GM13977 (cell line): Measurements from ENCODE around the gene PMM1.

Experiments
- DNase-seq: peaks from one replicate; pipeline ENCODE4 v3.0.0; 2012; ENCODE audit warnings: low spot score
- CTCF ChIP-seq: IDR thresholded peaks from 2 replicates; pipeline ENCODE4 v1.5.1; 2012; ENCODE audit warnings: mild to moderate bottlenecking, control low read depth; ENCODE audit not compliant: insufficient read depth; ENCODE audit errors: extremely low read depth, missing control alignments
- in situ Hi-C: fragments of 300-500 bp; cut with MboI; formaldehyde crosslinking; loops from one replicate; pipeline ENCODE4 v1.12.0; 2022; ENCODE audit warnings: low sequenced_read_pairs, low pct_unique_long_range_greater_than_20kb, mixed read lengths, inconsistent platforms; ENCODE audit not compliant: unreplicated experiment

The PMM1 gene

DNA sequence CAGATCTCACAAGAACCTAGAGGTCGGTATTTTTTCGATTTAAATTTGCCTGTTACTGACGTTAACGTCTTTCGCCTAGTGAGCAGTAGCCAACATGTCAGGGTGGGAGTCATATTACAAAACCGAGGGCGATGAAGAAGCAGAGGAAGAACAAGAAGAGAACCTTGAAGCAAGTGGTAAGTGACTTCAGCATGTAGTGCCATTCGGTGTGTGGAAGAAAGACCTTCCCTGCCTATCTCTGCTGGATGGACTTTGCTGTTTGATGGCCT lies 32.2 kb upstream of the PMM1 start:
- DNase-seq: no peak
- in situ Hi-C loops: no loop called here
- TF ChIP-seq CTCF: no peak

DNA sequence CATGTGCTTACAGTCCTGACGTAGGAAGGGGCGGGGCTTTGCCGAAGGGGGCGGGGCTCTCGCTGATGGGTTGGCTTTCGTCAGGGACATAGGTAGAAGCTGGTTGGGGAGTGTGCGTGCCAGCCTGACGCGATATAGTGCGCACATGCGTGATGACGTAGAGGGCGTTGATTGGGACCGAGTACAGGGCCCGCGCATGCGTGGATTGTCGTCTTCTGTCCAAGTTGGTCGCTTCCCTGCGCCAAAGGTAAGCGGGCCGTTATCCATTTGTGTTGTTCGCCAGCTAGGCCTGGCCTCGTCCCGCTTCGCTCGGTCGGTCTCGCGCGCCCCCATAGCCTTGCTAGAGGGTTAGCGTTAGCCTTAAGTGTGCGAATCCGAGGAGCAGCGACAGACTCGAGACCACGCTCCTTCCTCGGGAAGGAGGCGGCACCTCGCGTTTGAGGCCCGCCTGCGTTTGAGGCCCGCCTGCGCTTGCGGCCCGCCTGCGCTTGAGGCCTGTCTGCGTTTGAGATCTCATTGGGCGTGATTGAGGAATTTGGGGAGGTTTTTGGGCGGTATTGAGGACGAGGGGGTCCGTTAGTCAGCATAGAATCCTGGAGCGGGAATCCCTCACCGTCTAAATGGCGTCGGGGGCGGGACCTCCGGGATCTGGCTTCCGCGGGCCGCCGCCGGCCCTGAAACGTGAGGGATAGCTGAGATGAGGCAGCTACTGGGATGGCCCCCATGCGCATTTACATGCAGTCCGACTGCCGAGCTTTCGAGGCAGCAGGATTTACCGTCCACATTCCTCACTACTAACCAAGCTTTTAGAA lies 31.7 kb upstream of the PMM1 start, which contains the start of gene XRCC6:
Gene XRCC6 (plus strand): TSS at position 197 of the 812 bp plus-strand sequence. CDS start 710 bp downstream, outside the sequence.
- in situ Hi-C loops: no loop called here
- peak; percentile 100 for DNase-seq
- no peak for TF ChIP-seq CTCF

- no peak for DNase-seq
- TF ChIP-seq CTCF: no peak
- in situ Hi-C loops: no loop called here
These were observed 31.0 kb upstream of the PMM1 start, which contains the start of gene DESI1 for GRCh38 chr22:41620589-41621098. TSS of gene DESI1 (minus strand) at chr22:41621043. CDS start at chr22:41620839, 204 bp downstream.

GRCh38 chr22:41619979-41620588 lies 30.4 kb upstream of the PMM1 start:
- DNase-seq: no peak

GRCh38 chr22:41613456-41613855 lies 23.8 kb upstream of the PMM1 start:
- TF ChIP-seq CTCF: no peak
- in situ Hi-C loops: no loop called here
- DNase-seq: no peak

More at GRCh38 chr22:41619979-41620588, 30.4 kb upstream of the PMM1 start:
- TF ChIP-seq CTCF: no peak
- in situ Hi-C loops: no loop called here

- DNase-seq: no peak
- no peak for TF ChIP-seq CTCF
- in situ Hi-C loops: no loop called here
These were observed 23.1 kb upstream of the PMM1 start for GRCh38 chr22:41612603-41613306.
